ENCODE measurements around the gene CCDC152. TPM values are rescaled to one million over a fixed set of nuclear protein-coding genes. Genes with fewer than 3 reads are reported as not detected.

CCDC152 gene
- total and polyA plus RNA-seq, 2 of the 13 experiments (the other 11 are each of a cell fraction or from before 2014, with no cell fraction given) = 0.20 to 0.36 TPM

- TF ChIP-seq HOXA5 (CRISPR knock-in tag; IDR thresholded peaks at IDR 0.05) (peak; percentile 91), NCOA2 (CRISPR knock-in tag; IDR thresholded peaks at IDR 0.05) (peak; percentile 93), KLF11 (CRISPR knock-in tag; IDR thresholded peaks at IDR 0.05) (no peak), SMYD3 (CRISPR knock-in tag; IDR thresholded peaks at IDR 0.05) (no peak), KLF9 (CRISPR knock-in tag; IDR thresholded peaks at IDR 0.05; ENCODE audit: low read depth) (peak; percentile 59; the same call in 1 of the 2 replicates), SP4 (CRISPR knock-in tag; IDR thresholded peaks at IDR 0.05) (no peak), ZSCAN31 (CRISPR knock-in tag; IDR thresholded peaks at IDR 0.05; ENCODE audit: low read depth) (peak; percentile 70), MTF2 (CRISPR knock-in tag; IDR thresholded peaks at IDR 0.05; ENCODE audit: borderline replicate concordance) (no peak), ETV6 (CRISPR knock-in tag; conservative IDR thresholded peaks at IDR 0.05) (peak; percentile 81; the same call in 1 of the 2 replicates), TBX3 (IDR thresholded peaks at IDR 0.05; ENCODE audit: borderline replicate concordance) (0 out of 2 replicates have a peak, but pooled peaks have one; percentile 45), ZNF777 (CRISPR knock-in tag; IDR thresholded peaks at IDR 0.05) (no peak), ZNF12 (CRISPR knock-in tag; IDR thresholded peaks at IDR 0.05) (no peak), ZBTB46 (CRISPR knock-in tag; IDR thresholded peaks at IDR 0.05; ENCODE audit: borderline replicate concordance) (no peak), YY1 (IDR thresholded peaks at IDR 0.05; ENCODE audit: insufficient read depth, insufficient replicate concordance, low read depth, low read length) (peak; percentile 23), NCOA1 (CRISPR knock-in tag; IDR thresholded peaks at IDR 0.05) (no peak; the same call in 1 of the 2 replicates), MED1 (CRISPR knock-in tag; IDR thresholded peaks at IDR 0.05) (peak; percentile 99), MZF1 (CRISPR knock-in tag; IDR thresholded peaks at IDR 0.05; ENCODE audit: borderline replicate concordance) (no peak), ZNF317 (CRISPR knock-in tag; IDR thresholded peaks at IDR 0.05) (peak; percentile 32; the same call in 1 of the 2 replicates), DR1 (CRISPR knock-in tag; IDR thresholded peaks at IDR 0.05) (peak; percentile 95), ZNF547 (CRISPR knock-in tag; IDR thresholded peaks at IDR 0.05) (no peak), MBNL3 (CRISPR knock-in tag; conservative IDR thresholded peaks at IDR 0.05) (no peak), NFYB (CRISPR knock-in tag; IDR thresholded peaks at IDR 0.05) (no peak), ZNF550 (CRISPR knock-in tag; IDR thresholded peaks at IDR 0.05; ENCODE audit: borderline replicate concordance) (no peak), RFX1 (IDR thresholded peaks at IDR 0.05) (no peak), ZBTB1 (CRISPR knock-in tag; IDR thresholded peaks at IDR 0.05; ENCODE audit: borderline replicate concordance) (0 out of 2 replicates have a peak, but pooled peaks have one; percentile 31), ZNF329 (CRISPR knock-in tag; IDR thresholded peaks at IDR 0.05; ENCODE audit: low read depth) (no peak), ZNF251 (CRISPR knock-in tag; IDR thresholded peaks at IDR 0.05) (no peak), ZNF335 (CRISPR knock-in tag; IDR thresholded peaks at IDR 0.05) (peak; percentile 81; the same call in 1 of the 2 replicates)
- TF ChIP-seq, protein P1, sequence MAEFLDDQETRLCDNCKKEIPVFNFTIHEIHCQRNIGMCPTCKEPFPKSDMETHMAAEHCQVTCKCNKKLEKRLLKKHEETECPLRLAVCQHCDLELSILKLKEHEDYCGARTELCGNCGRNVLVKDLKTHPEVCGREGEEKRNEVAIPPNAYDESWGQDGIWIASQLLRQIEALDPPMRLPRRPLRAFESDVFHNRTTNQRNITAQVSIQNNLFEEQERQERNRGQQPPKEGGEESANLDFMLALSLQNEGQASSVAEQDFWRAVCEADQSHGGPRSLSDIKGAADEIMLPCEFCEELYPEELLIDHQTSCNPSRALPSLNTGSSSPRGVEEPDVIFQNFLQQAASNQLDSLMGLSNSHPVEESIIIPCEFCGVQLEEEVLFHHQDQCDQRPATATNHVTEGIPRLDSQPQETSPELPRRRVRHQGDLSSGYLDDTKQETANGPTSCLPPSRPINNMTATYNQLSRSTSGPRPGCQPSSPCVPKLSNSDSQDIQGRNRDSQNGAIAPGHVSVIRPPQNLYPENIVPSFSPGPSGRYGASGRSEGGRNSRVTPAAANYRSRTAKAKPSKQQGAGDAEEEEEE (CRISPR knock-in tag; IDR thresholded peaks at IDR 0.05; ENCODE audit: borderline replicate concordance) = peak; percentile 75; the same call in 1 of the 2 replicates
Observed at GRCh38 chr5:42811591-42812446, 55.2 kb downstream of the CCDC152 start, which contains the start of gene SELENOP (continued).

All from HepG2 (cell line).